H9 (cell line): ENCODE data around the gene MOB4. TPM values are rescaled to one million over a fixed set of nuclear protein-coding genes. Genes with fewer than 3 reads are reported as not detected.
A peak's percentile ranks its signal among the peaks of the same experiment; 100 is the strongest.

ENCODE experiments used
- DNase-seq: peaks from one replicate; pipeline ENCODE4 v3.0.0-alpha.2; 2017
- H2AFZ ChIP-seq: one replicate; pipeline ENCODE4 v1.6.1; 2013; ENCODE audit warnings: mild to moderate bottlenecking, low read length, control low read depth, moderate library complexity
- H2AK5ac ChIP-seq: 2 replicates; pipeline ENCODE4 v1.6.1; 2013; ENCODE audit warnings: low read length, control low read depth, mixed read lengths; ENCODE audit not compliant: insufficient read length
- H2BK120ac ChIP-seq: one replicate; pipeline ENCODE4 v1.6.1; 2013; ENCODE audit warnings: low read depth, mild to moderate bottlenecking, low read length, control low read depth, inconsistent platforms; ENCODE audit not compliant: poor library complexity, severe bottlenecking
- H2BK12ac ChIP-seq: 2 replicates; pipeline ENCODE4 v1.6.1; 2013; ENCODE audit warnings: low read length, control low read depth, mixed read lengths, low read depth; ENCODE audit not compliant: insufficient read length
- H2BK15ac ChIP-seq: 2 replicates; pipeline ENCODE4 v1.6.1; 2013; ENCODE audit warnings: low read depth, low read length, control low read depth
- H2BK20ac ChIP-seq: one replicate; pipeline ENCODE4 v1.6.1; 2013; ENCODE audit warnings: low read depth, mild to moderate bottlenecking, low read length, control low read depth, inconsistent platforms; ENCODE audit not compliant: poor library complexity, severe bottlenecking
- H2BK5ac ChIP-seq: 2 replicates; pipeline ENCODE4 v1.6.1; 2013; ENCODE audit warnings: low read length, control low read depth, mixed read lengths; ENCODE audit not compliant: insufficient read length
- H3K14ac ChIP-seq: 2 replicates; pipeline ENCODE4 v1.6.1; 2013; ENCODE audit warnings: low read length, control low read depth; ENCODE audit not compliant: insufficient read depth
- H3K18ac ChIP-seq: 2 replicates; pipeline ENCODE4 v1.6.1; 2013; ENCODE audit warnings: low read depth, mild to moderate bottlenecking, mixed read lengths, low read length, control low read depth; ENCODE audit not compliant: insufficient read length
- H3K23ac ChIP-seq: 2 replicates; pipeline ENCODE4 v1.6.1; 2013; ENCODE audit warnings: low read length, control low read depth, mixed read lengths, low read depth; ENCODE audit not compliant: insufficient read length
- H3K23me2 ChIP-seq: 2 replicates; pipeline ENCODE4 v1.6.1; 2013; ENCODE audit warnings: low read depth, mild to moderate bottlenecking, mixed read lengths, low read length, control low read depth; ENCODE audit not compliant: insufficient read length, poor library complexity, severe bottlenecking
- H3K27ac ChIP-seq: 2 replicates; pipeline ENCODE4 v1.5.1; 2013; ENCODE audit warnings: low read length, control low read depth, mixed read lengths, low read depth; ENCODE audit not compliant: insufficient read length
- H3K27me3 ChIP-seq: 2 replicates; pipeline ENCODE4 v1.6.1; 2013; ENCODE audit warnings: low read length, control low read depth, inconsistent platforms; ENCODE audit not compliant: insufficient read depth
- H3K4ac ChIP-seq: 2 replicates; pipeline ENCODE4 v1.6.1; 2013; ENCODE audit warnings: low read depth, mild to moderate bottlenecking, control low read depth, inconsistent platforms, low read length, moderate library complexity
- H3K4me1 ChIP-seq: 2 replicates; pipeline ENCODE4 v1.6.1; 2013; ENCODE audit warnings: low read length, control low read depth, inconsistent platforms; ENCODE audit not compliant: insufficient read depth
- H3K4me2 ChIP-seq: 2 replicates; pipeline ENCODE4 v1.6.1; 2013; ENCODE audit warnings: low read length, control low read depth, mixed read lengths; ENCODE audit not compliant: insufficient read length, insufficient read depth
- H3K56ac ChIP-seq: 2 replicates; pipeline ENCODE4 v1.6.1; 2013; ENCODE audit warnings: low read depth, mild to moderate bottlenecking, mixed read lengths, low read length, control low read depth; ENCODE audit not compliant: insufficient read length
- H3K79me1 ChIP-seq: 2 replicates; pipeline ENCODE4 v1.6.1; 2013; ENCODE audit warnings: low read depth, mild to moderate bottlenecking, moderate library complexity, low read length, control low read depth, inconsistent platforms; ENCODE audit not compliant: insufficient read depth, poor library complexity, severe bottlenecking
- H3K79me2 ChIP-seq: 2 replicates; pipeline ENCODE4 v1.6.1; 2013; ENCODE audit warnings: low read length, control low read depth, inconsistent platforms; ENCODE audit not compliant: insufficient read depth
- H3K9ac ChIP-seq: 2 replicates; pipeline ENCODE4 v1.6.1; 2013; ENCODE audit warnings: low read length, control low read depth, mixed read lengths; ENCODE audit not compliant: insufficient read length; ENCODE audit errors: extremely low read depth
- H3K9me3 ChIP-seq: one replicate; pipeline ENCODE4 v1.6.1; 2013; ENCODE audit warnings: low read depth, low read length, inconsistent platforms; ENCODE audit not compliant: control insufficient read depth
- H3T11ph ChIP-seq: one replicate; pipeline ENCODE4 v1.6.1; 2013; ENCODE audit warnings: mild to moderate bottlenecking, low read length, control low read depth, inconsistent platforms
- H4K20me1 ChIP-seq: one replicate; pipeline ENCODE4 v1.6.1; 2013; ENCODE audit not compliant: control insufficient read depth, insufficient read length, insufficient read depth
- H4K5ac ChIP-seq: 2 replicates; pipeline ENCODE4 v1.6.1; 2013; ENCODE audit warnings: low read depth, mild to moderate bottlenecking, mixed read lengths, low read length, control low read depth; ENCODE audit not compliant: insufficient read length
- H4K8ac ChIP-seq: replicated peaks from 2 replicates; pipeline ENCODE4 v1.6.1; 2013; ENCODE audit warnings: low read length, control low read depth, mixed read lengths, low read depth; ENCODE audit not compliant: insufficient read length
- H4K91ac ChIP-seq: 2 replicates; pipeline ENCODE4 v1.6.1; 2013; ENCODE audit warnings: low read depth, mild to moderate bottlenecking, moderate library complexity, mixed read lengths, low read length, control low read depth; ENCODE audit not compliant: insufficient read length
- H3K27ac Mint-ChIP-seq, 3 experiments: 2 replicates in 2 of 3; 3 replicates in 1 of 3; pipeline ENCODE4 v1.8.0; 2020 to 2021; ENCODE audit warnings: mixed read lengths in 3 of 3, mild to moderate bottlenecking in 1 of 3, moderate library complexity in 1 of 3
- H3K27me3 Mint-ChIP-seq: 2 replicates; pipeline ENCODE4 v1.8.0; 2021; ENCODE audit warnings: low read depth, mild to moderate bottlenecking, moderate library complexity, mixed read lengths
- H3K36me3 Mint-ChIP-seq, 3 experiments: 2 replicates in 2 of 3; 3 replicates in 1 of 3; pipeline ENCODE4 v1.8.0; 2020 to 2021; ENCODE audit warnings: low read depth in 3 of 3, mixed read lengths in 3 of 3; ENCODE audit not compliant: insufficient read depth in 1 of 3
- H3K4me1 Mint-ChIP-seq, 2 experiments: 2 replicates each; pipeline ENCODE4 v1.8.0; 2020; ENCODE audit warnings: mixed read lengths in 2 of 2
- H3K4me3 Mint-ChIP-seq, 2 experiments: 2 replicates in 1 of 2; 3 replicates in 1 of 2; pipeline ENCODE4 v1.8.0; 2020 to 2021; ENCODE audit warnings: mild to moderate bottlenecking in 2 of 2, mixed read lengths in 2 of 2, moderate library complexity in 1 of 2
- H3K9me3 Mint-ChIP-seq, 2 experiments: 2 replicates in 1 of 2; 3 replicates in 1 of 2; pipeline ENCODE4 v1.8.0; 2020; ENCODE audit warnings: mild to moderate bottlenecking in 2 of 2, mixed read lengths in 2 of 2, moderate library complexity in 1 of 2
- CTCF ChIP-seq: fragments of 200-600 bp; sonication (generic); conservative IDR thresholded peaks from 3 replicates; pipeline ENCODE4 v1.8.0; 2021; ENCODE audit warnings: antibody characterized with exemption, mild to moderate bottlenecking
- WGBS: extraction: QIAGEN DNeasy Blood & Tissue Kit; methylation state at CpG from one replicate; pipeline ENCODE4 v1.1.7; 2013; ENCODE audit warnings: missing lambda C conversion rate, low lambda C conversion rate, mixed read lengths; ENCODE audit not compliant: insufficient read length; ENCODE audit errors: extremely low coverage; 5-methylcytosine and 5-hydroxymethylcytosine counted together
- total RNA-seq: library from RNA; stranded (reverse); gene quantifications from 2 replicates; pipeline ENCODE4 v1.2.1, GENCODE V29; 2021

The MOB4 gene
- total RNA-seq, 1 experiment from 2014 or later: 57.6 TPM

GRCh38 chr2:197502685-197503084 is 13.2 kb upstream of the MOB4 start:
- peaks cover 47 to 65% (median 59%) of the 10 kb centered on the region in 3 experiments for H3K36me3 Mint-ChIP-seq
- Histone ChIP-seq H3K23me2 (peaks cover 6% of the 10 kb centered on the region), H3K4ac (no peak overlapping the region), H3K14ac (no peak overlapping the region), H4K20me1 (no peaks in the 10 kb centered on the region), H2AK5ac (no peak overlapping the region), H2AFZ (no peak overlapping the region), H2BK15ac (no peak overlapping the region), H2BK5ac (no peak overlapping the region), H3K27me3 (no peaks in the 10 kb centered on the region), H4K91ac (no peak overlapping the region), H4K8ac (no peak overlapping the region), H2BK120ac (no peak overlapping the region), H3K9me3 (no peaks in the 10 kb centered on the region), H4K5ac (no peak overlapping the region), H3K9ac (no peak overlapping the region), H3T11ph (no peak overlapping the region), H3K23ac (no peak overlapping the region), H2BK12ac (no peak overlapping the region), H2BK20ac (no peak overlapping the region), H3K56ac (no peak overlapping the region), H3K27ac (no peak overlapping the region), H3K18ac (no peak overlapping the region), H3K4me1 (no peaks in the 10 kb centered on the region; the same call in 1 of the 2 replicates), H3K4me2 (no peak overlapping the region), H3K79me2 (peaks cover 32% of the 10 kb centered on the region; the same call in 1 of the 2 replicates), H3K79me1 (no peaks in the 10 kb centered on the region)
- no peak overlapping the region; a peak in 1 of 7 replicates for H3K27ac Mint-ChIP-seq
- peaks cover 17 to 21% of the 10 kb centered on the region in 2 experiments for H3K4me1 Mint-ChIP-seq
- H3K9me3 Mint-ChIP-seq: no peaks in the 10 kb centered on the region; a peak in 1 of 5 replicates
- peak overlapping the region; percentile 98 to 99; a peak in 4 of 5 replicates for H3K4me3 Mint-ChIP-seq
- no peaks in the 10 kb centered on the region for H3K27me3 Mint-ChIP-seq
- no peak for DNase-seq
- no peak for TF ChIP-seq CTCF
- WGBS: no CpG with 5 or more reads among the region's 4 CpGs
